ENCODE data around the gene RNF115. TPM values are rescaled to one million over a fixed set of nuclear protein-coding genes. Genes with fewer than 3 reads are reported as not detected.
"Not testable (repeated sequence)": the region's sequence is repeated elsewhere in the genome, so short reads cannot be mapped to it uniquely, and the experiment has no call there.

Gene RNF115
- total RNA-seq, 4 donors from 2014 or later = 23.7 to 24.9 (median 23.8) TPM

DNA sequence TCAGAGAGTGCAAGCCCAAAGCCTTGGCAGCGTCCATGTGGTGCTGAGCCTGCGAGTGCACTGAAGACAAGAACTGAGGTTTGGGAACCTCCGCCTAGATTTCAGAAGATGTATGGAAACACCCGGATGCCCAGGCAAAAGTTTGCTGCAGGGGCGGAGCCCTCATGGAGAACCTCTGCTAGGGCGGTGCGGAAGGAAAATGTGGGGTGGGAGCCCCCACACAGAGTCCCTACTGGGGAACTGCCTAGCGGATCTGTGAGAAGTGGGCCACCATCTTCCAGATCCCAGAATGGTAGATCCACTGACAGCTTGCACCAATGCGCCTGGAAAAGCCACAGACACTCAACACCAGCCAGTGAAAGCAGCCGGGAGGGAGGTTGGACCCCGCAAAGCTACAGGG is 62.4 kb downstream of the RNF115 start:
- not testable (repeated sequence) for DNase-seq (ENCODE audit: low spot score in 2 of 2); H3K4me1 ChIP-seq; H3K27me3 ChIP-seq; H3K4me3 ChIP-seq; H3K9me3 ChIP-seq; H3K27ac ChIP-seq
- 98% methylated on average over 8 to 11 of the region's 11 CpGs for WGBS, 2 donors
- H3K36me3 ChIP-seq = peaks cover 0 to 56% (median 0%) of the 10 kb centered on the region in 3 donors

DNA sequence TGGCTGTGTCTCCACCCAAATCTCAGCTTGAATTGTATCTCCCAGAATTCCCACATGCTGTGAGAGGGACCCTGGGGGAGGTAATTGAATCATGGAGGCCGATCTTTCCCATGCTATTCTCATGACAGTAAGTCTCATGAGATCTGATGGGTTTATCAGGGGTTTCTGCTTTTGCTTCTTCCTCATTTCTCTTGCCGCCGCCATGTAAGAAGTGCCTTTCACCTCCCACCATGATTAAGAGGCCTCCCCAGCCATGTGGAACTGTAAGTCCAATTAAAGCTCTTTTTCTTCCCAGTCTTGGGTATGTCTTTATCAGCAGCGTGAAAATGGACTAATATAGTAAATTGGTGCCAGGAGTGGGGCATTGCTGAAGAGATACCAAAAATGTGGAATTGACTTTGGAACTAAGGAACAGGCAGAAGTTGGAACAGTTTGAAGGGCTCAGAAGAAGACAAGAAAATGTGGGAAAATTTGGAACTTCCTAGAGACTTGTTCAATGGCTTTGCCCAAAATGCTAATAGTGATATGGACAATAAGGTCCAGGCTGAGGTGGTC is 63.4 kb downstream of the RNF115 start:
- H3K9me3 ChIP-seq; DNase-seq (ENCODE audit: low spot score in 2 of 2); H3K27ac ChIP-seq; H3K27me3 ChIP-seq; H3K4me1 ChIP-seq; H3K4me3 ChIP-seq: not testable (repeated sequence)
- H3K36me3 ChIP-seq = peaks cover 0 to 63% (median 0%) of the 10 kb centered on the region in 3 donors
- 98 to 100% methylated on average over 4 of the region's 4 CpGs for WGBS, 2 donors

DNA sequence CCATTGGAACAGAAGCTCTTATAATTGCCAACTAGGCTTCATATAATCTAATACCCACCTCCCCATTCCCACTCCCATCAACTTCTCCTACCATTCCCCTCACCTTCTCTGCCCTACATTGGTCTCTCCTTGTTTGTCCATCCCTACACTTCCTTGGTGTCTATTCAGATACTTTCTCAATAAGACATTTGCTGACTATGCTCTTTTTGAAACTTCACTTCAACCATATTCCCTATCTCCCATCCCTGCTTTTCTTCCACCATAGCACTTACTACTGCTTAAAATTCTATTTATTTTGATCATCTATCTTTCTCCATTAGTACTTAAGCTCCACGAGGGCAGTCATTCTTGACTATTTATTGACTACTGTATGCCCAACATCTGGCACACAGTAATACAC is 64.2 kb downstream of the RNF115 start:
- Histone ChIP-seq H3K27me3 (no peaks in the 10 kb centered on the region), H3K9me3 (no peaks in the 10 kb centered on the region), H3K27ac (no peak overlapping the region), H3K4me1 (no peaks in the 10 kb centered on the region), H3K4me3 (no peak overlapping the region), H3K36me3 (peaks cover 0 to 65% (median 0%) of the 10 kb centered on the region in 3 donors)
- no peak for DNase-seq (ENCODE audit: low spot score in 2 of 2)
- TF ChIP-seq, protein P1, sequence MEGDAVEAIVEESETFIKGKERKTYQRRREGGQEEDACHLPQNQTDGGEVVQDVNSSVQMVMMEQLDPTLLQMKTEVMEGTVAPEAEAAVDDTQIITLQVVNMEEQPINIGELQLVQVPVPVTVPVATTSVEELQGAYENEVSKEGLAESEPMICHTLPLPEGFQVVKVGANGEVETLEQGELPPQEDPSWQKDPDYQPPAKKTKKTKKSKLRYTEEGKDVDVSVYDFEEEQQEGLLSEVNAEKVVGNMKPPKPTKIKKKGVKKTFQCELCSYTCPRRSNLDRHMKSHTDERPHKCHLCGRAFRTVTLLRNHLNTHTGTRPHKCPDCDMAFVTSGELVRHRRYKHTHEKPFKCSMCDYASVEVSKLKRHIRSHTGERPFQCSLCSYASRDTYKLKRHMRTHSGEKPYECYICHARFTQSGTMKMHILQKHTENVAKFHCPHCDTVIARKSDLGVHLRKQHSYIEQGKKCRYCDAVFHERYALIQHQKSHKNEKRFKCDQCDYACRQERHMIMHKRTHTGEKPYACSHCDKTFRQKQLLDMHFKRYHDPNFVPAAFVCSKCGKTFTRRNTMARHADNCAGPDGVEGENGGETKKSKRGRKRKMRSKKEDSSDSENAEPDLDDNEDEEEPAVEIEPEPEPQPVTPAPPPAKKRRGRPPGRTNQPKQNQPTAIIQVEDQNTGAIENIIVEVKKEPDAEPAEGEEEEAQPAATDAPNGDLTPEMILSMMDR (IDR thresholded peaks at IDR 0.05) = no peak
- no peak for TF ChIP-seq POLR2A (IDR thresholded peaks at IDR 0.05)
- WGBS, 2 donors = 96 to 98% methylated on average over 1 of the region's 1 CpG

- TF ChIP-seq EP300 (IDR thresholded peaks at IDR 0.05) (no peak), POLR2A (IDR thresholded peaks at IDR 0.05) (no peak)
- TF ChIP-seq, protein P1 (IDR thresholded peaks at IDR 0.05) = no peak
- H3K4me3 ChIP-seq = no peak overlapping the region
- no peaks in the 10 kb centered on the region for H3K9me3 ChIP-seq
- no peaks in the 10 kb centered on the region for H3K27me3 ChIP-seq
- 81 to 91% methylated on average over 1 of the region's 1 CpG for WGBS, 2 donors
- no peaks in the 10 kb centered on the region for H3K4me1 ChIP-seq
- H3K36me3 ChIP-seq = peaks cover 0 to 57% (median 0%) of the 10 kb centered on the region in 3 donors
- H3K27ac ChIP-seq = no peak overlapping the region
- no peak for DNase-seq (ENCODE audit: low spot score in 2 of 2)
Measured at GRCh38 chr1:145758575-145758974, 65.3 kb downstream of the RNF115 start.

DNA sequence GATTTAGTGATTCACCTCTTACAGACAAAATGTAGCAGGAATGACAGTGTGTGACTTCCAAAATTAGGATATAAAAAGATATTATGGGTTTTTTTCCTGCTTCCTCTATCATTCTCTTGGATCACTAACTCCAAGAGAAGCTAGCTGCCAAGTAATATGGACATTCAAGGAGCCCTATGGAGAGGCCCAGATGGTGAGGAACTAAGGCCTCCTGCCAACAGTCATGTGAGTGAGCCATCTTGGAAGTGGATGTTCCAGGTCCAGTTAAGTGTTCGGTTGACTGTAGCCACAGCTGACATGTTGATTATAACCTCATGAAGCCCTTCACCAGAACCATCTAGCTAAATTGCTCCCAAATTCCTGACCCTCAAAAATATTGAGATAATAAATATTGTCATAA is 65.8 kb downstream of the RNF115 start:
- peaks cover 0 to 55% (median 0%) of the 10 kb centered on the region in 3 donors for H3K36me3 ChIP-seq
- H3K27ac ChIP-seq = no peak overlapping the region
- TF ChIP-seq, protein P1 (IDR thresholded peaks at IDR 0.05) = no peak
- TF ChIP-seq EP300 (IDR thresholded peaks at IDR 0.05) (no peak), POLR2A (IDR thresholded peaks at IDR 0.05) (no peak)

DNA sequence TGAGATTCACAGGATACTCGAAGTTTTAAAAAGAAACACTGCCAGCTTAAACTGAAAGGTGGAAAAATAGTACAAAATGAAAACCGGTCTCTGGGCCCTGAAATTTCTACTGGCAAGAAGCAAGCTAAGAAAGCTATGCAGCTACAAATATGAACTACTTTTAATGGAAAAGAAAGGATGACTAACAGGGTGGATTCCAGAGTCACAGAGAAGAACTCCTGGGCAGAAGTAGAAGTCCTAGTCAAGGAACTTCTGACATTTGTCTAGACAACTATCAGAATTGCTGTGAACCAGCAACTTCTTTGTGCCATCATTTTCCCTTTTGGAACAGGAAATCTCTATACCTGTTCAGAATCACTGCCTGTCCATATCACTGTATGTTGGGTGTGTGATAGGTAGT is 66.5 kb downstream of the RNF115 start:
- Histone ChIP-seq H3K9me3 (no peaks in the 10 kb centered on the region), H3K4me3 (no peak overlapping the region), H3K4me1 (peaks cover 0 to 8% (median 0%) of the 10 kb centered on the region in 4 donors), H3K36me3 (peaks cover 0 to 59% (median 0%) of the 10 kb centered on the region in 3 donors), H3K27ac (no peak overlapping the region), H3K27me3 (no peaks in the 10 kb centered on the region)
- TF ChIP-seq, protein P1 (IDR thresholded peaks at IDR 0.05) = no peak
- TF ChIP-seq POLR2A (IDR thresholded peaks at IDR 0.05) = no peak
- TF ChIP-seq EP300 (IDR thresholded peaks at IDR 0.05) = no peak
- DNase-seq (ENCODE audit: low spot score in 2 of 2) = no peak
- 85 to 90% methylated on average over 2 of the region's 2 CpGs for WGBS, 2 donors

More for the DNA sequence above, 65.8 kb downstream of the RNF115 start:
- Histone ChIP-seq H3K9me3 (no peaks in the 10 kb centered on the region), H3K27me3 (no peaks in the 10 kb centered on the region), H3K4me3 (no peak overlapping the region), H3K4me1 (peaks cover 0 to 1% (median 0%) of the 10 kb centered on the region in 4 donors)
- 93 to 95% methylated on average over 1 of the region's 1 CpG for WGBS, 2 donors
- DNase-seq (ENCODE audit: low spot score in 2 of 2) = no peak

Measured in tibial nerve (tissue), 4 donors.